DOHH2 (cell line): Measurements from ENCODE around the gene NPPA.

Experiments
- H3F3A ChIP-seq: fragments of 200-600 bp; sonication (generic), shearing (Covaris generic); 2 replicates; pipeline ENCODE4 v1.6.0; 2016; ENCODE audit warnings: antibody characterized with exemption, mild to moderate bottlenecking; ENCODE audit not compliant: control insufficient read depth, insufficient read depth
- H3K27ac ChIP-seq: fragments of 200-600 bp; sonication (generic); 2 replicates; pipeline ENCODE4 v1.5.1; 2014; ENCODE audit warnings: low read depth, mild to moderate bottlenecking, low read length, moderate library complexity
- H3K27me3 ChIP-seq: fragments of 200-600 bp; sonication (generic); 2 replicates; pipeline ENCODE4 v1.6.1; 2014; ENCODE audit warnings: mild to moderate bottlenecking, low read length, mixed read lengths; ENCODE audit not compliant: control insufficient read depth
- H3K36me3 ChIP-seq: fragments of 200-600 bp; sonication (generic); 2 replicates; pipeline ENCODE4 v1.6.1; 2014; ENCODE audit warnings: mild to moderate bottlenecking, low read length, moderate library complexity, mixed read lengths; ENCODE audit not compliant: control insufficient read depth
- H3K4me1 ChIP-seq: fragments of 200-600 bp; sonication (generic); 2 replicates; pipeline ENCODE4 v1.6.1; 2014; ENCODE audit warnings: mild to moderate bottlenecking, low read length, mixed read lengths; ENCODE audit not compliant: control insufficient read depth
- H3K4me2 ChIP-seq: fragments of 200-600 bp; sonication (generic); 2 replicates; pipeline ENCODE4 v1.6.0; 2014; ENCODE audit warnings: mild to moderate bottlenecking, low read length, moderate library complexity
- H3K4me3 ChIP-seq: fragments of 200-600 bp; sonication (generic); 2 replicates; pipeline ENCODE4 v1.5.1; 2014; ENCODE audit warnings: mild to moderate bottlenecking, low read length, mixed read lengths
- H3K79me2 ChIP-seq: fragments of 200-600 bp; sonication (generic); 2 replicates; pipeline ENCODE4 v1.6.1; 2014; ENCODE audit warnings: mild to moderate bottlenecking, low read length, mixed read lengths; ENCODE audit not compliant: control insufficient read depth
- H3K9me2 ChIP-seq: fragments of 200-600 bp; sonication (generic); replicated peaks from 2 replicates; pipeline ENCODE4 v1.6.1; 2014; ENCODE audit warnings: mild to moderate bottlenecking, low read length, mixed read lengths; ENCODE audit not compliant: control insufficient read depth
- H3K9me3 ChIP-seq: fragments of 200-600 bp; sonication (generic); 2 replicates; pipeline ENCODE4 v1.6.1; 2014; ENCODE audit warnings: antibody characterized with exemption, low read length, mixed read lengths; ENCODE audit not compliant: control insufficient read depth, insufficient read depth
- H4K20me1 ChIP-seq: fragments of 200-600 bp; sonication (generic); 2 replicates; pipeline ENCODE4 v1.6.0; 2014; ENCODE audit warnings: low read depth, mild to moderate bottlenecking, antibody characterized with exemption, low read length, moderate library complexity; ENCODE audit not compliant: control insufficient read depth, insufficient read depth
- CTCF ChIP-seq: fragments of 200-600 bp; sonication (generic); IDR thresholded peaks from one replicate; pipeline ENCODE4 v1.5.1; 2014; ENCODE audit warnings: antibody characterized with exemption, mild to moderate bottlenecking, low read depth, low read length; ENCODE audit not compliant: poor library complexity, severe bottlenecking
- EZH2phosphoT487 ChIP-seq: fragments of 200-600 bp; sonication (generic); IDR thresholded peaks from 2 replicates; pipeline ENCODE4 v1.6.1; 2017; ENCODE audit warnings: borderline replicate concordance, mild to moderate bottlenecking, antibody characterized with exemption, low read length, moderate library complexity, mixed read lengths

The NPPA gene

GRCh38 chr1:11825131-11825530 lies 22.5 kb downstream of the NPPA start:
- no peak overlapping the region for H3K4me3 ChIP-seq
- H3K27me3 ChIP-seq: no peaks in the 10 kb centered on the region
- H3K79me2 ChIP-seq: no peaks in the 10 kb centered on the region
- no peaks in the 10 kb centered on the region for H3K9me2 ChIP-seq
- TF ChIP-seq CTCF (no peak), EZH2phosphoT487 (no peak)
- no peaks in the 10 kb centered on the region for H3K9me3 ChIP-seq
- no peak overlapping the region for H3K27ac ChIP-seq
- H3K4me1 ChIP-seq: no peaks in the 10 kb centered on the region
- H3F3A ChIP-seq: no peaks in the 10 kb centered on the region; the same call in 1 of the 2 replicates
- H4K20me1 ChIP-seq: no peaks in the 10 kb centered on the region
- H3K36me3 ChIP-seq: peaks cover 86% of the 10 kb centered on the region
- H3K4me2 ChIP-seq: no peak overlapping the region

GRCh38 chr1:11823366-11824137 lies 24.0 kb downstream of the NPPA start:
- Histone ChIP-seq H3K9me3 (no peaks in the 10 kb centered on the region), H3K27me3 (no peaks in the 10 kb centered on the region), H3K36me3 (peaks cover 86% of the 10 kb centered on the region), H3K4me2 (no peak overlapping the region), H3K27ac (no peak overlapping the region), H3K4me3 (no peak overlapping the region), H3K4me1 (peaks cover 3% of the 10 kb centered on the region; the same call in 1 of the 2 replicates), H3K9me2 (no peaks in the 10 kb centered on the region), H3K79me2 (no peaks in the 10 kb centered on the region), H3F3A (no peaks in the 10 kb centered on the region; the same call in 1 of the 2 replicates), H4K20me1 (no peaks in the 10 kb centered on the region)
- TF ChIP-seq EZH2phosphoT487 (no peak), CTCF (no peak)

- Histone ChIP-seq H3K4me2 (no peak overlapping the region), H3K36me3 (peaks cover 86% of the 10 kb centered on the region)
- TF ChIP-seq EZH2phosphoT487 (no peak), CTCF (no peak)
Observed at GRCh38 chr1:11822091-11822490, 25.5 kb downstream of the NPPA start.

More at GRCh38 chr1:11822091-11822490, 25.5 kb downstream of the NPPA start:
- no peaks in the 10 kb centered on the region; the same call in 1 of the 2 replicates for H3F3A ChIP-seq
- H3K9me3 ChIP-seq: no peaks in the 10 kb centered on the region
- no peaks in the 10 kb centered on the region for H3K9me2 ChIP-seq
- H3K27me3 ChIP-seq: no peaks in the 10 kb centered on the region
- peaks cover 6% of the 10 kb centered on the region; the same call in 1 of the 2 replicates for H3K79me2 ChIP-seq
- no peak overlapping the region for H3K4me3 ChIP-seq
- H3K4me1 ChIP-seq: peaks cover 8% of the 10 kb centered on the region
- no peak overlapping the region for H3K27ac ChIP-seq
- H4K20me1 ChIP-seq: no peaks in the 10 kb centered on the region
